ENCODE results near the gene GREB1.

Gene GREB1

DNA sequence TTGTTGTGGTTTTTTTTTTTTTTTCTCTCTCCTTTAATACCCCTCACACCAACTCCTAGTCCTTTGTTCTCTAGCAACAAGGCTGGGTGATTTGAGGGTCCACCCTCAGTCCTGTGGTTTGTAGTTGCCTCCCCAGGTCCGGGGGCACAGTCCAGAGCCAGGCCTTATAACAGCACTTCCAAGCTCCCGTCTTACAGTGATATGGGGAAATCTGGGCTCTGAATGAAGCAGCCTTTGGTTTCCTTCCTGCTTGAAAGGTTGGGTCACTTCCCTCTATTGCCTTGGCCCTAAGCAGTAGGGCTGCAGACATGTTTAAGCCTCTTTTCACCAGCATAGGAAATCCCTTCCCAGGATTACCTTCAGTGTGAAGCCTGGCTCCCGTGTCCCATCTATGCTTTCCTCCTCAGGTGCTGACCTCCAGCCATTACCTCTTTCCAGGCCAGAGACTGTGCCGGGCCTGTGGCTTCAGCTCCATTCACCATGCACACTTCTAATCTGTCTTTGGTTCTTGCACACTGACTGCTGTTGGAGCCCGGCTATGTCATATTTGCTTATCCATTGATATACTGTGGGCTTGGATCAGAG, 157.3 kb downstream of the GREB1 start:
- H3K9me3 ChIP-seq (ENCODE audit: control extremely low read depth in 1 of 5, control insufficient read depth in 4 of 5, insufficient read depth in 2 of 5, low read depth in 1 of 5, low read length in 4 of 5) = no peaks in the 10 kb centered on the region
- WGBS (ENCODE audit: insufficient coverage) = 65% methylated on average over 4 of the region's 5 CpGs
- no peak for DNase-seq
- no peaks in the 10 kb centered on the region for H3K36me3 ChIP-seq (ENCODE audit: control insufficient read depth in 4 of 4, insufficient read depth in 4 of 4, low read length in 3 of 4)
- H3K27me3 ChIP-seq (replicated peaks in 2 of 5; ENCODE audit: control insufficient read depth in 4 of 5, insufficient read depth in 5 of 5, low read length in 4 of 5) = no peaks in the 10 kb centered on the region
- H3K27ac ChIP-seq (ENCODE audit: insufficient read depth in 1 of 2, low read depth in 1 of 2, low read length in 2 of 2, poor library complexity in 1 of 2, severe bottlenecking in 2 of 2) = no peak overlapping the region
- peaks cover 4 to 36% (median 20%) of the 10 kb centered on the region in 4 experiments for H3K4me1 ChIP-seq (ENCODE audit: control extremely low read depth in 1 of 4, control insufficient read depth in 4 of 4, insufficient read depth in 4 of 4, low read length in 3 of 4)
- CTCF ChIA-PET = interaction anchor here (2.1 to 22.4 kb wide), 3 partner anchors 53 to 92 kb away, joined by 5 to 460 read pairs (median 344); partner anchors contain the start of gene LPIN1
- POLR2A ChIA-PET = no interaction called here
- no peak overlapping the region for H3K4me3 ChIP-seq (ENCODE audit: control insufficient read depth in 1 of 7, extremely low read depth in 1 of 7, insufficient read depth in 4 of 7, low read depth in 2 of 7, low read length in 6 of 7)
